Measurements from ENCODE around the gene RBM42. TPM values are rescaled to one million over a fixed set of nuclear protein-coding genes. Genes with fewer than 3 reads are reported as not detected.

Gene RBM42
- total RNA-seq, 1 donor = 45.2 TPM

DNA sequence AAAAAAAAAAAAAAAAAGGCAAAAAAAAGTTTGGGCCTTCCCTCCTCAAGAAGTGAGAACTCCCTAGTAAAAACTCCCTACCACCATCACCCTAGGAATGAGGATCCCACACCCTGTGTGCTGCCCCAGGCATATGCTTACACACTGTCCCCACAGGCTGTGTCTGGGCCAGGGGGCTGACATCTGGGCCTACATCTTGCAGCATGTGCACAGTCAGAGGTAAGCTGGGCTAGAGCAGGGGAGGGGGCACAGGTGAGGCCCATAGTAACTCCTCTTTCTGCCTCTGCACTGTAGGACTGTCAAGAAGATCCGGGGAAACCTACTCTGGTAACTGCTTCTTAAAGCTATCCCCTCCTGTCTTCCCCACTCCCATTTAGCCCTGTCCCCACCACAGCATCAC, 15.3 kb upstream of the RBM42 start:
- no peaks in the 10 kb centered on the region for H4K20me1 ChIP-seq (ENCODE audit: insufficient read depth, low read length)
- no peak overlapping the region for H3K27ac ChIP-seq (ENCODE audit: low read depth, low read length)
- no peak overlapping the region for H2AFZ ChIP-seq (ENCODE audit: low read length)
- peak overlapping the region; percentile 98 for H3K4me2 ChIP-seq (ENCODE audit: insufficient read depth, low read length)
- no peaks in the 10 kb centered on the region for H3K27me3 ChIP-seq (ENCODE audit: insufficient read depth, low read length)
- DNase-seq (ENCODE audit: insufficient read length, low spot score, missing footprints) = no peak
- no peak for TF ChIP-seq CTCF (IDR thresholded peaks at IDR 0.05; ENCODE audit: extremely low read depth, low read depth, low read length)
- peaks cover 6% of the 10 kb centered on the region for H3K36me3 ChIP-seq (ENCODE audit: insufficient read depth, low read length)
- peaks cover 5% of the 10 kb centered on the region for H3K4me1 ChIP-seq (ENCODE audit: insufficient read depth, low read length)
- no peaks in the 10 kb centered on the region for H3K9me3 ChIP-seq (ENCODE audit: low read depth, low read length)
- H3K4me3 ChIP-seq (ENCODE audit: insufficient read depth, low read length) = no peak overlapping the region
- peaks cover 2% of the 10 kb centered on the region for H3K79me2 ChIP-seq (ENCODE audit: insufficient read depth, low read length)

DNA sequence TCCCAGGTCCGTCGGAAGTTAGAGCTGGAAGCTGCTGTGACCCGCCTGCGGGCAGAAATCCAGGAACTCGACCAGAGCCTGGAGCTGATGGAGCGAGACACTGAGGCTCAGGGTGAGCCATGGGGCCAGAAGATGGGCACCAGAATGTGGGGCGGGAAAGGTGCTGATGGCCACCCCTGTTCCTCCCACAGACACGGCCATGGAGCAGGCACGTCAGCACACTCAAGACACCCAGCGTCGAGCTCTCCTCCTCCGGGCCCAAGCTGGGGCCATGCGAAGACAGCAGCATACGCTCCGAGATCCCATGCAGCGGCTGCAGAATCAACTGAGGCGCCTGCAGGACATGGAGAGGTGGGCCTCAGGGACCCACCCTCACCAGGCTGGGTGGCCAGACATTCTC, 13.8 kb upstream of the RBM42 start:
- Histone ChIP-seq H3K4me1 (ENCODE audit: insufficient read depth, low read length) (peaks cover 5% of the 10 kb centered on the region), H3K36me3 (ENCODE audit: insufficient read depth, low read length) (peaks cover 6% of the 10 kb centered on the region), H3K79me2 (ENCODE audit: insufficient read depth, low read length) (peaks cover 2% of the 10 kb centered on the region), H3K9me3 (ENCODE audit: low read depth, low read length) (no peaks in the 10 kb centered on the region), H3K27ac (ENCODE audit: low read depth, low read length) (no peak overlapping the region), H4K20me1 (ENCODE audit: insufficient read depth, low read length) (no peaks in the 10 kb centered on the region), H3K4me2 (ENCODE audit: insufficient read depth, low read length) (no peak overlapping the region), H3K4me3 (ENCODE audit: insufficient read depth, low read length) (no peak overlapping the region), H3K27me3 (ENCODE audit: insufficient read depth, low read length) (no peaks in the 10 kb centered on the region), H2AFZ (ENCODE audit: low read length) (no peak overlapping the region)
- DNase-seq (ENCODE audit: insufficient read length, low spot score, missing footprints) = no peak
- no peak for TF ChIP-seq CTCF (IDR thresholded peaks at IDR 0.05; ENCODE audit: extremely low read depth, low read depth, low read length)

- no peak overlapping the region for H3K4me3 ChIP-seq (ENCODE audit: insufficient read depth, low read length)
- no peaks in the 10 kb centered on the region for H3K4me1 ChIP-seq (ENCODE audit: insufficient read depth, low read length)
- peaks cover 6% of the 10 kb centered on the region for H3K36me3 ChIP-seq (ENCODE audit: insufficient read depth, low read length)
- DNase-seq (ENCODE audit: insufficient read length, low spot score, missing footprints) = peak; percentile 3
- H3K79me2 ChIP-seq (ENCODE audit: insufficient read depth, low read length) = no peaks in the 10 kb centered on the region
- H3K4me2 ChIP-seq (ENCODE audit: insufficient read depth, low read length) = no peak overlapping the region
- no peak for TF ChIP-seq CTCF (IDR thresholded peaks at IDR 0.05; ENCODE audit: extremely low read depth, low read depth, low read length)
- no peaks in the 10 kb centered on the region for H3K27me3 ChIP-seq (ENCODE audit: insufficient read depth, low read length)
- no peaks in the 10 kb centered on the region for H3K9me3 ChIP-seq (ENCODE audit: low read depth, low read length)
- H4K20me1 ChIP-seq (ENCODE audit: insufficient read depth, low read length) = no peaks in the 10 kb centered on the region
- no peak overlapping the region for H3K27ac ChIP-seq (ENCODE audit: low read depth, low read length)
- H2AFZ ChIP-seq (ENCODE audit: low read length) = no peak overlapping the region
Observed at GRCh38 chr19:35618857-35619256, 10.0 kb upstream of the RBM42 start.

DNA sequence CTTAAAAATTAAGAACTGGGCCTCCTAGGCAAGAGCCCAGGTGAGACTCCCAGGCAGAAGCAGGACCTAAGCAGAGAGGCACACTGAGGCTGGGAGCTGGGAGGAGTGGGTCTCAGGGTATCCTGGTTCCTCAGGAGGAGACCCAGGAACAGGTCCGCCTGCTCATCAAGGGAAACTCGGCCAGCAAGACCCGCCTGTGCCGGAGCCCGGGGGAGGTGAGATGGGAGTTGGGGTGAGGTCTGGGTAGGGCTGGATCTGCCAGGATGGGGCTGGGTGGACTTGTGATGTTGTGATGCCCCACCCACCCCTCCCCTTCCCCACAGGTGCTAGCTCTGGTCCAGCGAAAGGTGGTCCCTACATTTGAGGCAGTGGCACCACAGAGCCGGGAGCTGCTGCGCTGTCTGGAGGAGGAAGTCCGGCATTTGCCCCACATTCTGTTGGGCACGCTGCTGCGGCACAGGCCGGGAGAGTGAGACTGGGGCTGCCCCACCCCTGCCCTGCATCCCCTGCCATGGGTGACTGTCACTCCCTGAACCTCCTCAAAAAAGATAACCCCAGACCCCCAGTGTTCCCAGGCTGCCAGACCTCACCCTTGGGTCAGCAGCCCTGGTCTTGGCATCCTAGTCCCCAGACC, 9.4 kb upstream of the RBM42 start:
- DNase-seq (ENCODE audit: insufficient read length, low spot score, missing footprints) = peak; percentile 35
- no peak overlapping the region for H3K27ac ChIP-seq (ENCODE audit: low read depth, low read length)

More for the DNA sequence above, 9.4 kb upstream of the RBM42 start:
- Histone ChIP-seq H3K4me2 (ENCODE audit: insufficient read depth, low read length) (no peak overlapping the region), H3K4me1 (ENCODE audit: insufficient read depth, low read length) (no peaks in the 10 kb centered on the region), H4K20me1 (ENCODE audit: insufficient read depth, low read length) (no peaks in the 10 kb centered on the region), H3K36me3 (ENCODE audit: insufficient read depth, low read length) (peaks cover 6% of the 10 kb centered on the region), H2AFZ (ENCODE audit: low read length) (no peak overlapping the region), H3K4me3 (ENCODE audit: insufficient read depth, low read length) (no peak overlapping the region), H3K27me3 (ENCODE audit: insufficient read depth, low read length) (no peaks in the 10 kb centered on the region), H3K9me3 (ENCODE audit: low read depth, low read length) (no peaks in the 10 kb centered on the region), H3K79me2 (ENCODE audit: insufficient read depth, low read length) (no peaks in the 10 kb centered on the region)
- TF ChIP-seq CTCF (IDR thresholded peaks at IDR 0.05; ENCODE audit: extremely low read depth, low read depth, low read length) = no peak

Measured in osteoblast (primary cell).